ENCODE data around the gene FABP7.
"Not testable (repeated sequence)": the region's sequence is repeated elsewhere in the genome, so short reads cannot be mapped to it uniquely, and the experiment has no call there.

FABP7 gene

DNA sequence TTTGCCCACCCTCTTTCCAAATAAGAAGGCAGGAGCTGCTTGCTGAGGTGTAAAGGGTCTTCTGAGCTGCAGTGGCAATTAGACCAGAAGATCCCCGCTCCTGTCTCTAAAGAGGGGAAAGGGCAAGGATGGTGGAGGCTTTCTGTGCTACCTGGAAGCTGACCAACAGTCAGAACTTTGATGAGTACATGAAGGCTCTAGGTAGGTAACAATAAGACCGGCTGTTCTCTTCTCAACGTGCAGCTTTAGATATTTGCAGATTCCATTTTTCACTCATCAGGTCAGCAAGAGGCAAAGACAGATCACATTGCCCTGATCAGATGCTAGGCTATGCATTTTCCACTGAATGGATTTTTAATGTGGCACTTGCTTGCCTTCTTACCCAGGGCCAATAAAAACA is at the start of gene FABP7:
FABP7 (plus strand) TSS at position 50 of the 400 bp plus-strand sequence; CDS start at position 129, 79 bp downstream.
- in situ Hi-C loops (cut with HindIII; ENCODE audit: low sequenced_read_pairs), result no loop called here

GRCh38 chr6:122730334-122730733 is 49.2 kb upstream of the FABP7 start:
- in situ Hi-C loops (cut with HindIII; ENCODE audit: low sequenced_read_pairs), result loop anchor here (5.0 kb wide), 1 partner anchor 72 kb away; no protein-coding TSS in a partner anchor

DNA sequence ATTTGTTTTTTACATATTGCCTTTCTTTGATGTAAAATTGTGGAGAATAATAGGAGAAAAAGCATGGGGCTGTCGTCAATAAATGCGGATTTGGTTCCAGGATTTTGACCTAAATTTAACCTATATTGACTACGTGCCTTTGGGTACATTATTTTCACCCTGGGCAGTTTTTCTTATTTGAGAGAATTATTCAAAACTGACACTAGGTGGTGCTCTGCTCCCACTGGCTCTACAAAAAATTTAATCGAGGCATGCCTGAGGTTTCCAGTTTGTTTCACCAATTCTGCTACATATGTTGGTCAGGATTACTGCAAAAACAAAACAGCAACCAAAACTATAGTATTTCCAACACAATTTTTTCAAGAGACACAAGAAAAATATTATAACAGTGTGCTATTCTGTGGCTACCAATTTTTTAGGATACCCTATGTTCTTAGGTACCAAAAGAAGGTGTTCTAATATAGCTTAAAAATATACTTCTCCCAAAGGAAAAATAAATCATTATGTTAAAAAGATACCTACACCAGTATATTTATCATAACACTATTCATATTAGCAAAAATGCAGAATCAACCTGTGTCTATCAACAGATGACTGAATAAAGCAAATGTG is 48.6 kb upstream of the FABP7 start:
- in situ Hi-C loops (cut with HindIII; ENCODE audit: low sequenced_read_pairs), result loop anchor here (5.0 kb wide), 1 partner anchor 71 kb away; no protein-coding TSS in a partner anchor

DNA sequence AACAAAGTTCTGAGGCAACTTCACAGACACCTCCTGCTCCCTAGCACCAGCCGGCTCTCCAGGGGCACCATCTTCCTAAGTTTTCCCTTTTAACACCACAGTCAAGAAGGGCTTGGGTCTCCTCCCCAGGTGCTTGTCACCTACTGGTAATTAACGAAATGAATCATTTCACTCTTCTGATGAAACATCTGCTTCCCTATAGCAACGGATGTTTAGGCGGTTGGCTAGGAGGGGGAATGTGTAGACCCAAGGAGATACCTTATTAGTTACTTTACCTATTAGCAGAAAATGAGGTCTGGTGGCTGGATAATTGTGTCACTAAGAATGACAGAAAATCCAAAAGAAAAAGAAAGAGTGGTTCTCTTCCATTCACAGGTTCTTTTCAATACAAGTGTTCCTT is 46.3 kb upstream of the FABP7 start:
- in situ Hi-C loops (cut with HindIII; ENCODE audit: low sequenced_read_pairs), result loop anchor here (5.0 kb wide), 1 partner anchor 69 kb away; no protein-coding TSS in a partner anchor

GRCh38 chr6:122734529-122735395 is 44.8 kb upstream of the FABP7 start:
- in situ Hi-C loops (cut with HindIII; ENCODE audit: low sequenced_read_pairs), result loop anchor here (5.0 kb wide), 1 partner anchor 68 kb away; no protein-coding TSS in a partner anchor

GRCh38 chr6:122735582-122735981 is 43.9 kb upstream of the FABP7 start:
- in situ Hi-C loops (cut with HindIII; ENCODE audit: low sequenced_read_pairs), result no loop called here

DNA sequence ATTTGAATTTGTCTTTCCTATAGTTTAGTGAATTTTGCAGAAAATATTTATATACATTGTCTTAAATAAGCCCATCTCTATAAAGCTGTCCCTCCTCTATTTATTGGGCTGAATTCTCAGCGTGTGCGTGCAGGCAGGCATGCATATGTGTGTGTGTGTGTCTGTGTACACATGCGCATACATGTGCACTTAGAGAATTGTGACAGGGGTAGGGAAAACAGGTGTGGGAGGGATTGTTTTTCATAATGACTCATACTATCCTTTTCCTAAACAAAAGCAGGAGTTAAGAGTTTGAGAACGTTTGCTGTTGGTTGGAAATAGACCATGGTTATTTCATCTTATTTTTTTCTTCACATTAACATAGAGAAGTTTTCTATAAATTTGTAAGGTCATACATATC is 43.4 kb upstream of the FABP7 start:
- in situ Hi-C loops (cut with HindIII; ENCODE audit: low sequenced_read_pairs), result no loop called here

DNA sequence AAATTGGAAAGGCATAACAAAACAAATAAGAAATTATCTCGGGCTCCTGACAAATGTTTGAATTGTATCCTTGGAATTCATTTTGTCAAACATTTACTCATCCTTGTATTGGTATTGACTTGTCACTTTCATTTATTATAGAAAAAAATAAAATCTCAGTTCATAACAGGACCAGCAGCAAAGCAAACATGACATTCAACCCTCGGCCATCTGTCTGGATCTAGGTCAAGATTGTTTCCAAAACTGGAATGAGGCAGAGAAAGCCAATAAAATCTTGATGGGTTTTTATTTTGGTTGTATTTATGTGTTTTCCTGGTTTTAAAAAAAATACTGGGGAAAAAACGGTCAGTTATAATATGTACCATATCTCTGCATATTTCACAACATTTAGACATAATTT is 42.9 kb upstream of the FABP7 start:
- in situ Hi-C loops (cut with HindIII; ENCODE audit: low sequenced_read_pairs), result no loop called here

- in situ Hi-C loops (cut with HindIII; ENCODE audit: low sequenced_read_pairs), result no loop called here
These were observed 39.4 kb upstream of the FABP7 start for GRCh38 chr6:122740091-122740490.

- in situ Hi-C loops (cut with HindIII; ENCODE audit: low sequenced_read_pairs), result no loop called here
These were observed 38.6 kb upstream of the FABP7 start for GRCh38 chr6:122740936-122741335.

GRCh38 chr6:122744247-122744646 is 35.3 kb upstream of the FABP7 start:
- in situ Hi-C loops (cut with HindIII; ENCODE audit: low sequenced_read_pairs), result not testable (repeated sequence)

- in situ Hi-C loops (cut with HindIII; ENCODE audit: low sequenced_read_pairs), result not testable (repeated sequence)
These were observed 34.7 kb upstream of the FABP7 start for GRCh38 chr6:122744856-122745255.

DNA sequence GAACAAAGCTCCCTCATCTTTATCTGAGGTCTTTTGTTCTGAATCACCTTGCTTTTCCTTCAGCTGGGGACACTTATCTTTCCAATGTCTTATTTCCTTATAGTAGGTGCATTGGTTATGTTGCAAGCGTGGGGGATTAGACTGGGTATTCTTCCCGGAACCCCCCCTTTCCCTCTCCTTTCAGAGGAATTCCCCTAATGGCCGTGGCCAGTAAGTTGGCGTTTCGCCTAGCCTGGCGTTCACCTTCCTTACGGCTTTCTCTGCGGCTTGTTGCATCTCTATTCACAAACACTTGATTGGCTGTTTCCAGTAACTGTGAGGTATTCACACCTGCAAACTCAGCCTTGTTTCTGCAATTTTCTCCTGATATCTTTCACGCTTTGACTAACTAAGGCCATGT is 32.8 kb upstream of the FABP7 start:
- in situ Hi-C loops (cut with HindIII; ENCODE audit: low sequenced_read_pairs), result no loop called here

DNA sequence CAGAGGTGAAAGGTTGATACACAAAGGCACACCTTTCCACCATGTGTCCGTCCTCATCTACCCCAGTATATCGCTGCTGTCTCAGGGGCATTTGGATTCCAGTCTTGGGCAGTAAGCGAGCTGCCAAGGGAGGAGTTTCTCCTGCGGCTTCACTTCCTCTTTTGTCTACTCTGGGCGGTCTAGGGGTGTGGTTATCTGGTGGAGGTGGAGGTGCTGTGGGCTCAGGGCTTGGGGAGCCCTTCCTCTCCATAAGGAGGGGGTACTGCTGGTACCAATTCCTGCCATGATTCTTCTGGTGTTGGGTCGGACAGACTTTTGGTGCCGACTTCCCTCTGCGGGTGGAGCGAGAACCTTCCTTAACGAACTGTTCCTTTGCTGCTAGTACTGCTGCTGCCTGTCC is 31.9 kb upstream of the FABP7 start:
- in situ Hi-C loops (cut with HindIII; ENCODE audit: low sequenced_read_pairs), result no loop called here

GRCh38 chr6:122748945-122749344 is 30.6 kb upstream of the FABP7 start:
- in situ Hi-C loops (cut with HindIII; ENCODE audit: low sequenced_read_pairs), result not testable (repeated sequence)

- in situ Hi-C loops (cut with HindIII; ENCODE audit: low sequenced_read_pairs), result no loop called here
These were observed 30.0 kb upstream of the FABP7 start for GRCh38 chr6:122749451-122750050.

GRCh38 chr6:122751326-122751725 is 28.2 kb upstream of the FABP7 start:
- in situ Hi-C loops (cut with HindIII; ENCODE audit: low sequenced_read_pairs), result no loop called here

DNA sequence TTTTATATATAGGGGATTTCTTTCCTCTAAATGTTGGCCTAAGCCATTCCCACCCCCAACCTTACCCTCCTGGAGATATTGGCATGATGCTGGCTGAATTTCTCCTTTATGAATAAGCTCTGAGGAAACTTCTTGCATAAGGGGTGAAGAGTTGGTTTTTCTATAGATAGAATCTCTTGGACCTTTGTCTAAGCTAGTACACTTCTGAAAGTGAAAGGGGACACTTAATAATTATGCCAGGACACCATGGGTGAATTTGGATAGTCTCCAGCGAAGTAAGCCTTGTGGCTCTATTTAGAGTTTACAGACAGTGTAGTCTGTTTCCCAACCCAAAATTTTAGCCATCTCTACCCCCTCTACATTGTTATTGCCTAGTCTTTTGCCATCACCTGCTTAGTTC is 27.1 kb upstream of the FABP7 start:
- in situ Hi-C loops (cut with HindIII; ENCODE audit: low sequenced_read_pairs), result no loop called here

DNA sequence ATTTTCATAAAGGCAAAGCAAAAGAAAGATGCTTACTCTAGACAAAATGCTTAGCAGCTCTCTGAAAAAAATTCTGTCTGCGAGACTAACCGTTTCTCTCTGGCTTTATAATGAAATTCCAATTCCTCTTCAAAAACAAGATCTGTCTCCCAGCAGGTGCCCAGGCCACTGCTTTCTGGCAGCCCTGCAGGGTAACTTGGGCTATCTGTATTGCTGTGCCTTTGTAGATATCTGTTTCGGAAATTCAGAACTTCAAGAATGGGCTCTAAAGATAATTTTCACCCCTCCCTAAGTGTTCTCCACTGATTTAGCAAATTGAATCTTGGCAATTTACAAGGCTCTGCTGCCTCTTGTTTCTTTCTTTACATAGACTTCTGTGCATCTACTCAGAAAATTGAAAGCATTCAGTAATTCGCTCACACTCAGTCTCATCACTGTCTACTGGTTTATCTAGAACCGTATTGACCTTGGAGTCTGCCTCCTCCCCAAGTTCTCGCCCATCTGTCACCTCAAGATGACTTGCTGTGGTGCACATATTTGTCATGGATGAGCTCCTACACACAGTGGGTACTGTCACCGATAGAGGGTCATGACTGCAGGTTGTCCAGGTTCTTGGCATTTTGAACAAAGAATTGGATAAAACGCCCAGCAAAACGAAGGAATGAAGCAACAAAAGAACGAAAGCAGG is 26.4 kb upstream of the FABP7 start:
- in situ Hi-C loops (cut with HindIII; ENCODE audit: low sequenced_read_pairs), result no loop called here

DNA sequence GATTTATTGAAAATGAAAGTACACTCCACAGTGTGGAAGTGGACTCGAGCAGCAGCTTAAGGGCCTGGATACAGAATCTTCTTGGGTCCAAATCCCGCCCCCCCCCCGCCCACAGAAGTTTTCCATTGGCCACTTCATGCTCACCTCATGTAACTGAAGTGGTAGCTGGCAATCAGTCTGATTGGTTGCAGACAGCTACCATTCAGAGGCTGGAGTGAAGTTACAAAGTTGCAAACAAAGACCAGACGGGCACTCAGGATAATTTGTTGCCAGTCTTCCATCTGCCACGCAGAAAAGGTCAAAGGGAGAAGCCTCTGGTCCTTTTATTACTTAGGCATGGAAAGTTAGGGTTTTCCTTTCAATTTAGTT is 25.8 kb upstream of the FABP7 start:
- in situ Hi-C loops (cut with HindIII; ENCODE audit: low sequenced_read_pairs), result no loop called here

GRCh38 chr6:122754191-122754731 is 25.3 kb upstream of the FABP7 start:
- in situ Hi-C loops (cut with HindIII; ENCODE audit: low sequenced_read_pairs), result no loop called here
